HG03469 (cell line): ENCODE data around the gene TMEM252.

Source experiments
- ATAC-seq: cut with Tn5 transposase; IDR thresholded peaks from one replicate; pipeline ENCODE4 v1.9.1; 2021; ENCODE audit warnings: mild to moderate bottlenecking, moderate library complexity, moderate number of reproducible peaks; ENCODE audit not compliant: unreplicated experiment

TMEM252 gene

DNA sequence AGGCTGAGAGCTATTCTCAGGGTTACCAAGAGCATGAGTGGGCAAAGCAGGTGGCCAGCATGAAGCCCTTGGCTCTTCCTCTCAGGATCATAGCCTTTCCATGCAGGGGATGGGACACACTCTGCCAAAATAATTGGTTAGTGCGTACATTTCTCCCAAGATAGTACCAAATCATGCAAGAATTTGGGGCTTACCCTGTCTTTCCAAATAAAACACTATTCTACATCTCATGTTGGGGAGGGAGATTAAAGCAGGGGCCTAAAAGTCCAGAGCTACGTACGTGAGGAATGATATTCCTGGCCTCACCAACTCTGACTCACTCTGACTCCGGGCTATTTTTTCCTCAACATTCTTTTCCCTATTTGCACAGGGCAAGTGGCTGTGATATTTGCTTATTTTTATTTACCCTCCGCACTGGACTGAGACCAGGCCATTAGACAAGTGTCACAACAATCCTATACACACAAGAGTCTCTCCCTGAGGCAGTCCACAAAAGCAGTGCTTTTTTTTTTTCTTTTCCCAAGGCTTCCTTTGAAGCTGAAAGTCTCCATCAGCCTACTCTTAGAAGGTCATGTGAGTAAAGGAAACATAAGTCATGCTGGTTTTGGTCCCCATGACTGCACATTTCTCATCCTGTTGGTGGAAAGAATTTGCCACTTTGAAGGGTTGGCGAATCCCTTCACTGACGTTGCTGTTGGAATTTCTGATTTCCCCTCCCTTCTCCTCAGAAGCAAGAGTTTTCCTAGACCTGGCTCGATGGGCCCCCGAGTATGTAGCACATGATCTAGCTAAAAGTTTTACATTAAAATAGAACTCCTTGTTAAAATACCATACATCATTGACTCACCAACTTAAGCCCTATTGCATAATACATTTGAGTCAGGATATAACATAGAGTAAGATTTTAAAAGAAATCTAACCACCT, 40.0 kb downstream of the TMEM252 start:
- no peak for ATAC-seq

DNA sequence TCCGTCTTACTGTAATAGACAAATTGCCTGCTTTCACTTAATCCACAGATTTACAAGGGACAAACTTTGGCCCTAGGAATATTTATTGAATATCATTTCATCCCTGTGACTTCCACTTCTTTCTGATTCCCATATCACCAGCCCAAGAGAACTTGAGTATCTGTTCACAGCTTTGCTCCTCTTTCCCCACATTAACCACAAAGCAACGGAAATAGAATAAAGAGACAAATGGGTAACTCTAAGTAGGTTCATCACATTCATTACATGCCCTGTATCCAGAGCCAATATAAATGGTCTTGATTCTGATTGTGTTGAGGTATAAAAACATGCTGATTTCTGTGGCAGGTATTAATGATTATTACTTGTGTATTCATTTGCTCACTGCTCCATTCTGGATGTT, 41.9 kb downstream of the TMEM252 start:
- ATAC-seq: no peak

DNA sequence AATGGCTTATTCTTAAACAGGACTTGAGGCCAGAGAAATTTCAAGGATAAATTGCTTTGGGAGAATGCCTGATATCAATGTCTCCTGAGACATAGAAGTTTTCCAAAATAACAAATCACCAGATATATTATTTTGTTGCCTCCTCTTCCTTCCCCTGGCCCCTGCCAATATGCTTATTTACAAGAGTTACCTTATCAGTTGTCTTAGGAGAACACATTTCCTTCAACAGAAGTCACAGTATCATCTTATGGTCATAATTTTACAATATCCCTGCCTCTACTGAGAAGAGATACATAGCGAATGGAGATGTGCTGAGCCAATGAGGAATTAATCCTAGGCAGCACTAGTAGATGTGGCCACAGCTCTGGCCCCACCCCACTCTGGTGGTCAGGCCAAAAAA, 43.1 kb downstream of the TMEM252 start:
- ATAC-seq: no peak

DNA sequence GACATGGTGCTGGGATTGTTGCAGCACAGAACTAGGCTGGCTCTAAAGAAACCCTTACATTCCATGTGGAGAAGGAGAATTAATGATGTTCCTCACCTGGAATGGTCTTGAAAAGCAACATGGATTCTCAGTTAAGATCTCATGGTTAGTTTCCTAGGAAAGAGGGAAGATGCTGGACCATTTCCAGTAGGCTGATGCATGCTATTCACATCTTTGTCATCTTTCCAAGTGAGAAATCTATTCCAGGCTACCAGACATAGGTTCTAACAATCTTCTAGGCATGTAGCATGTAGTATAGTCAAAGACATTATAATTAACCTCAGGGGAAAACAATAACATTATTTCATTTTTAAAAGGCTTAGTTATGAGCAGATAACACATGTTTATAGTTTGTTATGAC, 44.3 kb downstream of the TMEM252 start:
- ATAC-seq: no peak

DNA sequence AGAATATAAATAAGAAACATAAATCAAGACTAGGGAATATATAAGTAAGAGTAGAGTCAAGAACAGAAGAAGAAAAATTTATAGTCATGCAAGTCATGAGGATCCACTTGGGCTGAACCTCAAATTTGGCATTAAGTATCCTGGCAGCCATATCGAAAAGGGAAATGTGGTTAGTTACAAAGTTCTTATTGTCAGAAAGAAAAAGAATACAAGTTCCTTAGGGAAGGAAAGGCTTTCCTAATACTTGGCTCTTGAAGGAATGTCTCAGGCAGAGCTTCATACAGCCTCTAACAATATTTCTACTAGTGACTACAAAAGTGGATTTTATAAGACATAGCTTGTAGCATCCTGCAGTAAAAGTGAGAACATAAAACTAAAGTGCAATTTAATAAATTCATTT, 45.4 kb downstream of the TMEM252 start:
- ATAC-seq: no peak

DNA sequence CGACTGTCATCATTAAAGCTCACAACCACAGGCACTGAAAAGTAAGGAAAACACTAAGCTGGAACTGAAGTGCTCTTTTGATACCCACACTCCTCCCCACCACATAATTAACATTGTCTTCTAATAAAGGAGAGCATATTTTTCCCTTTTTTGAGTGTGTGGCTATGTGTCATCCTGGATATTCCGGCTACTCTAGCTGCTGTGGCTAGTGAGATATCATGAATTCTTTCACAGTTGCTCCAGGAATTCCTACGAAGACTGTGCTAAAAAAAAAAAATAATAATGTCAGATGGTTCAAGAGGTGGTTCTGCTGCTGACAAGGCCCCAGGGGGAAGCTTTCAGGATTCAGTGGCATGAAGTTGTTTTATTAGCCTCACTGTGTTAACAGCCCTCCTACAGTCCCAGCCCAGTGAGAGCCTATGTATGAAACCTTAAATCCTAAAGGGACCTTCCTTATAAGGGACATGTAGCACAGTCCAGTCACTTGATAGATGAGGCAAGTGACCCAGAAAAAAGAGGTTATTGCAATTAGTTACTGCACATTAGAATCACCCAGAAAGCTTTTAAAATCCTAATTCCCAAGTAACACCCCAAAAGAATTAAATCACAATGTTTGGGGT, 46.6 kb downstream of the TMEM252 start:
- ATAC-seq: no peak

DNA sequence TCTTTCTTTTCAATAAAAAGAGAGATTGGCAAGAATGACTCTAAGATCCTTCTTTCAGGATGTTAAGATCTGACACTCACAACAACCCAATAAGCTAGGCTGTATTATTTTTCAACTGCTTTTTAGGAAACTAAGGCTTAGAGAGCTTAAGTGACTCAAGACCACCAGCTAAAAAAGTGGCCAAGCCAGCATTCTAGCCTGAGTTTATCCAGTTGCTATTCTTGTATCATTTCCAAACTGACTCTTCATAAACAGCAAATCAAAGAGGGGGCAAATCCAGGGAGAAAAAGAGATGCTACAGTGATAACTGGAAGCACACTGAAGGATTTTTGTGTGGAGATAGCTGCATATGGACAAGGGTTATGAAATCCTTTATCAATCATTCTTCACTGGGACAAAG, 47.1 kb downstream of the TMEM252 start:
- no peak for ATAC-seq

DNA sequence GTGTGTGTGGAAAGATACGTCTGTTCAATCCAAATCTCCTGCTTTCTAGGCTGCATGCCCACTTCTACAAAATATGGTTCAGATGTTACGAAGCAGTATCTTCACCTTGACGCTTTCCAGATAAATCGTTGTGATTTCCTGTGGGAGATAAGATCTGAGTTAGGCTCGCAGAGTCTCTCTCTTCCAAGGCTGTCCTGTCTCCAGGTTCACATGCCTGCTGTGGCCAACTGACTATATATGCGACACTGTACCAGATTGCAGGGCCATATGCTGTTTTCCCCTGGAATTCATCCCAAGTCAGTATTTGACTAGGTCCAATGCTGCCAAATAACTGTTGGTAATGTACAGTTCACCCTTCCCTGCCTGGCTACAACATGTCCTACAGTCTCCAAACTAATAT, 47.9 kb downstream of the TMEM252 start:
- ATAC-seq: no peak

DNA sequence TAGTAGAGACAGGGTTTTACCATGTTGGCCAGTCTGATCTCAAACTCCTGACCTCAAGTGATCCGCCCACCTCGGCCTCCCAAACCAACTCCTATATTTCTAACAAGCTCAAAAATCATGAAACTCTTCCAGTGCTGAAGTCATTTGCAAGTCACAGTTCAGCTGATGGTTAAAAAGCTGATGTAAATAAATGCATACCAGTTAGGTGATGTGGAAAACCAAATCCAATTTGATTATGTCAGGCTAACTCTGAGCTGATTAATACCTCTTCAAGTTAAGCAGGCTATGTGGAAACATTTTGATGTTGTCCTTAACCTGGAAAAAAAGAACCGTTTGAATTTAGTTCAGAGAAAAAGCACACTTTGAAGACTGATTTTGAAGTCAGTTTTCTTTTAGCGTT, 51.0 kb downstream of the TMEM252 start:
- no peak for ATAC-seq

DNA sequence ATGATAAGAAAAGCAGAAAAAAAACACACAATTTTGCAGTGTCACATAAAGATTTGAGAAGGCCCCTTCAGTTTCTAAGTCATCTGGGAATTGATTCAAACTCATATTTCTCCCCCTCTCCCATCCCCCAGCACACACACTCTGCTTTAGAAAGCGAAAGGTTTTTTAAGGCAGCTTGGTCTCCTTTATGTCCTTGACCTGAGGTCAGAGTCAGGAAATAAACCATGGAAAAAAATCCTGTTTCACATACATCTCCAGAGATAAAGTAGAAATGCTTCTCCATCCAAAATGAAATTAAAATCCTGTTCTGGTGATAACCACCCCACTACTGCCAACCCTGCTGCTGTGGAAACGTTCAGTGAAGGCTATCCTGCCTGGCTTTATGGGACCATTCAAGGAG, 52.6 kb downstream of the TMEM252 start:
- ATAC-seq: no peak
